Posterior cingulate gyrus (tissue), 11 donors: ENCODE measurements around the gene NRROS.
A peak's percentile ranks its signal among the peaks of the same experiment; 100 is the strongest.
"Not testable (repeated sequence)": the region's sequence is repeated elsewhere in the genome, so short reads cannot be mapped to it uniquely, and the experiment has no call there.

Experiments
- DNase-seq, 10 donors: peaks; one replicate each; pipeline versions ENCODE4 v3.0.0 to v3.0.0-alpha.2; 2020 to 2021; ENCODE audit warnings: mixed read lengths in 3 of 10
- intact Hi-C: fragments of 100-400 bp; cut with DNase I; formaldehyde crosslinking; loops from one replicate; pipeline ENCODE4 v1.15.1; 2023

Gene NRROS

DNA sequence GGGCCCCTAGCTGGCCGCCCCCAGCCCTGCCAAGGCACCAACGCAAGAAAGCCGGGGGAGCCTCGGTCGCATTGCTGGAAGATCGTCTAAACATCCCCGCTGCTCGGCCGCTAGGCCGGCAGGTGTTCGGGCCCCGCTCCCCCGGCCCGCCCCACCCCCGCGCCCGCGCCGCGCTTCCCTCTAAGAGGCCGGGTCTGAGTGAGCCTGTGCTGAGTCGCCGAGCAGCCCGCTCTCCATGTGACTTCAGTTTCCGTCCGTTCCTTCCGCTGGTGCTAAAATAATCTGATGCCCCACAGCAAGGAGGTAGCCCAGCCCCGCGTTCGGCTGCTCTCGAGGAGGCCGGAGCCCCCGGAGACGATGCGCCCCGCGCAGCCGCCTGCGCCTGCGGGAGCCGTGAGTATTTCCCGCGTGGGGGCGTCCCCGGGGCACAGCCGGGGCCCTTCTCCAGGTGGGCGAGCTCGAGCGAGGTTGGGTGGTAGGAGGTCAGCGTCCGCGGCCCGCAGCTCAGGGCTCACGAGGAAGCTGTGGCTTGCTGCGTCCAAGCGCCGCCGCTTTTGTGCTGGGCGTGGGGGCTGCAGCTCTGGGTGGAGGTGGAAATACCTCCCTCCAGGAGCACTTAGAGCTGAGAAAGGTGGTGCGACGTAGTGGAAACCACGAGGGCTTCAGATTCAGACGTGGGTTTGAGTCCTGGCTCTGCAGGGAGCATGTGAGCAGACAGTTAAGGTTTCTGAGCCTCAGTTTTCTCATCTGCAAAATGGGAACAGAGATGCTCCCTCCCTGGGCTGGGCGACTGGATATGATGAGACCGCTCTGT lies at the start of gene NRROS:
Gene NRROS (plus strand): TSS at position 212 of the 814 bp plus-strand sequence. CDS start 14,846 bp downstream, outside the sequence.
- peak in 8 of 10 donors; percentile 29 to 91 (median 65) for DNase-seq
- intact Hi-C loops = no loop called here

DNA sequence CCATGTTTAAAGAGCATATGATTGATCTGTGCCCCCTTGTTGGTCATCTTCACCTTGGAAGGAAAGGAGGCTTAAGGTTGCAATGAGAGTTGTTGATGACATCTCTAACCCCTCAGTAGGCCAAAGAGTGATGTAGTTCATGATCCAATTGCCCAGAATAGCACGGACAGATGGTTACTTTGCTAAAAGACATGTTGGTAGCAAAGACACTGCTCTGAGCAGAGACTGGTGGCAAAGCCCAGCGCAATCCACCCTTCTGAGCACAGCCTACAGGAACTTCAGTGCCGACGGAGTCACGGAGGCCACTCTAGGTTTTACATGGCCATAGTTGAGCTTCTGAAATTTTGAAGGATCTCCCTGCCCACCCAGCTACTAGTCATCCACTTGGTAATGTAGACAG lies 49.2 kb upstream of the NRROS start:
- no peak for DNase-seq
- intact Hi-C loops = no loop called here

DNA sequence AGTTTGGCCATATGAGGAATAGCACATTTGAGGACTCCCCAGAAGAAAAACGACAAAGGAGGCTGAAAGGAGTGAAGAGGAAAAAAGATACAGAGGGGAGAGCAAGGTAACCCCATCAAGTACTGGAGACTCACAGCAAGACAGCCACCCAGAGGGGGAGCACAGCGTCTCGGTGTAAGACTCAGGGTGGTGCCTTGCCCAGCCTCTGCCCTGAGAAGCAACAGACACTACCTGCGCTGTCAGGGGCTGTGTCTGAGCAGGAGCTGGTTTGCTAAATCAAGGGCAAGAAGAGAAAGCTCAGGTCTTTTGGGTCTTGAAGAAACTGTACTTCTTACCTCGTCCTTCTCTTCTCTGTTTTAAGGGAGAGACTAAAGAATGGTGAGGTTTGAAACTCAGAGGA lies 43.1 kb upstream of the NRROS start:
- intact Hi-C loops = no loop called here
- DNase-seq = no peak

- DNase-seq = peak in 1 of 10 donors; percentile 26
- intact Hi-C loops = not testable (repeated sequence)
These were observed 41.3 kb upstream of the NRROS start for GRCh38 chr3:196597971-196598733.

DNA sequence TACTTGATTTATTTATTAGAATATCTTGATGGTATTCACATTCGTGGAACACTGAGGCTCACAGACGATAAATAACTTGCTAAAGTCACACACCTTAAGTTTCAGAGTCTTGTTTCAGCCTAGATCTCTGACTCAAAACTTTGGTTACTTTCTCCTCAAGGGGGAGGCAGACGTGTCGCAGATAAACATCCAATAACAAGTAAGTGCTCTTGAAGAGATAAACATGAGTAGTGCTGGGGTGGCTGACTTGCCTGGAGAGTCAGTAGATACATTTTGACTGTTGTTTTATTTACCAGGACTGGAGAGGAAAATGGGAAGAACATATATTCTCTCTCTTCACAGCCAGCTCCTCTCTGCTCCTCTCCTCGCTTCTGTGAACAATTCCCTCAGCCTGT lies 39.8 kb upstream of the NRROS start:
- intact Hi-C loops = no loop called here
- no peak for DNase-seq

- intact Hi-C loops = no loop called here
- DNase-seq = no peak
These were observed 39.1 kb upstream of the NRROS start for GRCh38 chr3:196600359-196600758.

DNA sequence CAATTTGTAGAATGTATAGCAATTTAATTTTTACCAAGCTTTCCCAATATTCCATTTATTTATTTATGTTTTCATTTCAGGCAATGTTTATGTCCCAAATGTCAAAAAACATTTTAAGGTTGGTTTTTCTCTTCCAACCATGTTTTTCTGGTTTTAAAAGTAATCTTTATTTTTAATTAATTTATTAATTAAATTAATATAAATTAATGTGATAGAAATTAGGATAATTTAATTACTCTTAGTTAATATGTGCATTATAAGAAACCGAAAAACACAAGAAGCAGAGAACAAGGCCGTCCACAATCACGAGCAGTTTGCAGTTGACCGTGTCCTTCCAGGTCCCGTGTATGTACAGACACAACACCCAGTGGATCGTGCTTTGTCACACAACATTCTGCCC lies 36.8 kb upstream of the NRROS start:
- peak in 1 of 10 donors; percentile 37 for DNase-seq
- intact Hi-C loops = no loop called here

DNA sequence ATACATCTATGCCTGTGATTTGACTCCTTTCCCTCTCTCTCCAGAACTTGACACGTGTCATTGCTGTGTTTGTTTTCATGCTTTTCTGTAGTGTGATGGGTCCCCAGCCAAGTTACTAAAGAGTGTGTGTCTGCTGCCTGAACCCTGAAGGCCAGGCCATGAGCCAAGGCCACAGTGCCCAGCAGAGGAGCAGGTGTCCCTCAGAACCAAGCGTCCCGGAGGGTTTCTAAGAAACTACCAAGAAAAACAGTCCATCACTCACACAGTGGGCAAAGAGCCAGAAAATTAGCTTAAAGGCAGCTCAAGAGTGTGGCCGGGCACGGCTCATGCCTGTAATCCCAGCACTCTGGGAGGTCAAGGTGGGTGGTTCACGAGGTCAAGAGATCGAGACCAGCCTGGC lies 35.8 kb upstream of the NRROS start:
- intact Hi-C loops = no loop called here
- no peak for DNase-seq

DNA sequence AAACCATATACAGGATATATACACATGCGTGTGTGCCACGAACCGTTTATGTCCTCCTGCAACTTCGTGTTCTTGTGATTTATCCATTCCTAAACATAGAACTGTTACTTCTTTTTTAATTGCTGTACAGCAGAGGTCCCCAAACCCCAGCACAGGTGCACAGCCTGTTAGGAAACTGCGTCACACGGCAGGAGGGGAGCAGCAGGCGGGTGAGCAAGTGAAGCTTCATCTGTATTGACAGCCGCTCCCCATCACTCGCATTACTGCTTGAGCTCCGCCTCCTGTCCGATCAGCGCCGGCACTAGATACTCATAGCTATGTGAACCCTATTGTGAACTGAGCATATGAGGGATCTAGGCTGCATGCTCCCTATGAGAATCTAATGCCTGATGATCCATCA lies 34.9 kb upstream of the NRROS start:
- DNase-seq = no peak
- intact Hi-C loops = no loop called here

- no peak for DNase-seq
These were observed 30.8 kb upstream of the NRROS start for GRCh38 chr3:196608693-196609092.

DNA sequence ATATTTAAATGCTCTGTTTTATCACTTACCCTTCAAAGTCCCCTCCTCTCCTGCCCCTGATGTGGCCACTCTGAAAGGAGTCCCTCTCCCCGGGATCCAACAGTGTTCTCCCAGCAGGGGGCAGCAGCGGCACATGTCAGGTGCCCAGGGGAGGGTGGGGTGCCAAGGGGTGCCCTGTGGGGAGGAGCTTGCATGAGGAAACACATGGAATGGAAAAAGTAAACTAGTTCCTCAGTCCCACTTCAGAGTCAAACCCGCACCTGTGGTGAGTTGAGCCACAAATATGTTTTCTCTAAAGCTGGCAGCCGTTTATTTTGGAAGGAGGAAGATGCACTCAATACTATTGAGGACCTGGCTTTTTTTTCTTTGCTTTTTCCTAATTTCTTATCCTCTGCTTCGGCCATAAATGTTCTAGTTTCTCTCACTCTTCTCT lies 30.1 kb upstream of the NRROS start:
- intact Hi-C loops = loop anchor here (1.0 to 2.0 kb wide), 3 partner anchors 23 to 361 kb away; no protein-coding TSS in a partner anchor
- peak; percentile 52 to 96 (median 86) for DNase-seq

More at GRCh38 chr3:196608693-196609092, 30.8 kb upstream of the NRROS start:
- intact Hi-C loops = loop anchor here (1.0 to 2.0 kb wide), 3 partner anchors 24 to 362 kb away; no protein-coding TSS in a partner anchor

DNA sequence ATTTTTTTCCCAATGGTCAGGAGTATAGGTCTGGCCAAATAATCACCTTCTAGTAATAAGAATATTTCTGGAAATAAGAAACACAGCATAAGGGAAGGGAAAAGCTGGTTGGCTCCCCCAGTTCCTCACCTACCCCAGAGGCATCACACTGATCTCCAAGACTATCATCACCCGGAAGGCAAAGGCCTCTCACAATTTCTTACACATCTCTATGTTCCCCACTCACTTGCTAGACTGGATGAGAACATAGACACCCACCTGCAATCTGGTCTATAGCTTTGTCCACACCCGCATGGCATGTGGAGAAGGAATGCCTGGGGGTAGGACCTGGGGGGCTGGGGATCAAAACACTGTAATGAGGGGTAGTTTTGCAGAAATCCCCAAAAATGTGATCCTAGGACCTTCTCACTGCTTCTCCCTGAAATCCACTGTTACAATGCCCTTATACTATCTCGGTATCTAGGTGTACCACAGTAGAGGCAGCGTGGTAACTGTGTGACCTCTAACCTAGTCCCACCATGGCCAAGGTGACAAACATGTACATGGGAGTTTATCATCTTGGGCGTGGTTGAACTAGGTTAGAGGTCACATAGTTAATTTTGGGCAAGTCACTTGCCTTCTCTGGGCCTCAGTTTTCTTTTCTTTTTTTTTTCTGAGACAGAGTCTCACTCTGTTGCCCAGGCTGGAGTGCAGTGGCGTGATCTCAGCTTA lies 29.5 kb upstream of the NRROS start:
- no peak for DNase-seq
- intact Hi-C loops = loop anchor here (1.0 to 2.0 kb wide), 3 partner anchors 23 to 361 kb away; no protein-coding TSS in a partner anchor

- intact Hi-C loops = no loop called here
- DNase-seq = peak in 1 of 10 donors; percentile 27
These were observed 27.6 kb upstream of the NRROS start for GRCh38 chr3:196611761-196612483.

GRCh38 chr3:196615234-196615633 lies 24.3 kb upstream of the NRROS start:
- peak in 1 of 10 donors; percentile 5 for DNase-seq
- intact Hi-C loops = not testable (repeated sequence)

DNA sequence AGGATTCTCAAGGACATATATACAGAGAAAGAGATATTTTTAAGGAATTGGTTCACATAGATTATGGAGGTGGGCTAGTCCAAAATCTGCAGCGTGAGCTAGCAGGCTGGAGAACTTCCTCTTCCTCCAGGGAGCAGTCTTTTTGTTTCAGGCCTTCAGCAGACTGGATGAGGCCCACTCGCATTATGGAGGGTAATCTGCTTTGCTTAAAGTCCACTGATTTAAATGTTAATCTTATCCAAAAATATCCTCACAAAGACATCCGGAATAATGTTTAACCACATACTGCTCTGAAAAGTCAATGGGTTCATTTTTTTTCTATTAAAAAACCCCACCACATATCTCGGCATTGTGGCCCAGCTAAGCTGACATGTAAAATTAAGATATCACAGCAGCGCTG lies 22.2 kb upstream of the NRROS start:
- intact Hi-C loops = no loop called here

GRCh38 chr3:196619223-196619622 lies 20.3 kb upstream of the NRROS start:
- intact Hi-C loops = no loop called here
- no peak for DNase-seq

More for the DNA sequence above, 22.2 kb upstream of the NRROS start:
- no peak for DNase-seq

DNA sequence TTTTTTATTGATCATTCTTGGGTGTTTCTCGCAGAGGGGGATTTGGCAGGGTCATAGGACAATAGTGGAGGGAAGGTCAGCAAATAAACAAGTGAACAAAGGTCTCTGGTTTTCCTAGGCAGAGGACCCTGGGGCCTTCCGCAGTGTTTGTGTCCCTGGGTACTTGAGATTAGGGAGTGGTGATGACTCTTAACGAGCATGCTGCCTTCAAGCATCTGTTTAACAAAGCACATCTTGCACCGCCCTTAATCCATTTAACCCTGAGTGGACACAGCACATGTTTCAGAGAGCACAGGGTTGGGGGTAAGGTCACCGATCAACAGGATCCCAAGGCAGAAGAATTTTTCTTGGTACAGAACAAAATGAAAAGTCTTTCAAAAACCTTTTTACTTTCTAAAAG lies 19.9 kb upstream of the NRROS start:
- DNase-seq, intact Hi-C loops: not testable (repeated sequence)

- no peak for DNase-seq
These were observed 19.3 kb upstream of the NRROS start for GRCh38 chr3:196620161-196620604.

GRCh38 chr3:196620684-196621083 lies 18.8 kb upstream of the NRROS start:
- intact Hi-C loops = no loop called here
- DNase-seq = no peak

More at GRCh38 chr3:196620161-196620604, 19.3 kb upstream of the NRROS start:
- intact Hi-C loops = no loop called here

GRCh38 chr3:196621611-196622010 lies 17.9 kb upstream of the NRROS start:
- DNase-seq = no peak
- intact Hi-C loops = no loop called here
